ENCODE data around the gene ACAA1. TPM values are rescaled to one million over a fixed set of nuclear protein-coding genes. Genes with fewer than 3 reads are reported as not detected.

Gene ACAA1
- total RNA-seq, 1 donor from 2014 or later, result 52.6 TPM

- H3K36me3 ChIP-seq, result peaks cover 5 to 16% of the 10 kb centered on the region in 2 donors
- no peak overlapping the region for H3K4me3 ChIP-seq
- DNase-seq (ENCODE audit: low spot score in 2 of 2), result peak in 1 of 2 donors; percentile 59
- TF ChIP-seq CTCF (IDR thresholded peaks at IDR 0.05), result no peak
- H3K27me3 ChIP-seq, result no peaks in the 10 kb centered on the region
- H3K9me3 ChIP-seq, result no peaks in the 10 kb centered on the region
- intact Hi-C loops (cut with DNase I), result no loop called here
- no peak overlapping the region for H3K27ac ChIP-seq
- H3K4me1 ChIP-seq, result peaks cover 0 to 18% of the 10 kb centered on the region in 2 donors
Measured at GRCh38 chr3:38140326-38141172, 3.6 kb upstream of the ACAA1 start.

- peak overlapping the region; percentile 87 to 88 for H3K4me3 ChIP-seq
- no peaks in the 10 kb centered on the region for H3K27me3 ChIP-seq
- no peaks in the 10 kb centered on the region for H3K9me3 ChIP-seq
- peaks cover 5 to 16% of the 10 kb centered on the region in 2 donors for H3K36me3 ChIP-seq
- TF ChIP-seq CTCF (IDR thresholded peaks at IDR 0.05), result no peak
- H3K4me1 ChIP-seq, result peaks cover 0 to 27% of the 10 kb centered on the region in 2 donors
- intact Hi-C loops (cut with DNase I), result loop anchor here (5.0 to 10.0 kb wide), 3 partner anchors 208 to 1145 kb away; partner anchors contain the start of genes ACVR2B, EPM2AIP1, MLH1 and XYLB
- DNase-seq (ENCODE audit: low spot score in 2 of 2), result peak in 1 of 2 donors; percentile 53
- peak overlapping the region in 1 of 2 donors; percentile 90 for H3K27ac ChIP-seq
Measured at GRCh38 chr3:38139652-38140051, 2.7 kb upstream of the ACAA1 start.

GRCh38 chr3:38139191-38139590, 2.3 kb upstream of the ACAA1 start:
- DNase-seq (ENCODE audit: low spot score in 2 of 2), result peak in 1 of 2 donors; percentile 61
- Histone ChIP-seq H3K27me3 (no peaks in the 10 kb centered on the region), H3K4me3 (peak overlapping the region; percentile 87 to 88), H3K9me3 (no peaks in the 10 kb centered on the region), H3K36me3 (peaks cover 6 to 18% of the 10 kb centered on the region in 2 donors), H3K4me1 (peaks cover 0 to 28% of the 10 kb centered on the region in 2 donors), H3K27ac (peak overlapping the region; percentile 90 to 97)
- no peak for TF ChIP-seq CTCF (IDR thresholded peaks at IDR 0.05)
- intact Hi-C loops (cut with DNase I), result loop anchor here (5.0 to 10.0 kb wide), 3 partner anchors 208 to 1144 kb away; partner anchors contain the start of genes ACVR2B, EPM2AIP1, MLH1 and XYLB

- Histone ChIP-seq H3K4me1 (peaks cover 0 to 28% of the 10 kb centered on the region in 2 donors), H3K27me3 (no peaks in the 10 kb centered on the region), H3K27ac (peak within 1 kb of the TSS; percentile 90 to 97), H3K36me3 (peaks cover 13 to 24% of the 10 kb centered on the region in 2 donors), H3K4me3 (peak within 1 kb of the TSS; percentile 87 to 88), H3K9me3 (no peaks in the 10 kb centered on the region)
- intact Hi-C loops (cut with DNase I), result loop anchor here (5.0 to 10.0 kb wide), 3 partner anchors 209 to 1144 kb away; partner anchors contain the start of genes ACVR2B, EPM2AIP1, MLH1 and XYLB
- TF ChIP-seq CTCF (IDR thresholded peaks at IDR 0.05), result no peak
- peak; percentile 44 to 91 for DNase-seq (ENCODE audit: low spot score in 2 of 2)
Measured at GRCh38 chr3:38138349-38139190, 1.6 kb upstream of the ACAA1 start, which contains the start of gene MYD88. Gene MYD88 (plus strand): TSS chr3:38138661. CDS start chr3:38138701, 40 bp downstream.
